ELR (cell line): ENCODE measurements around the gene TRAPPC10.
"Not testable (repeated sequence)": the region's sequence is repeated elsewhere in the genome, so short reads cannot be mapped to it uniquely, and the experiment has no call there.

Experiments
- DNase-seq: peaks from one replicate; pipeline ENCODE4 v3.0.0-alpha.2; 2015; ENCODE audit warnings: low read depth

TRAPPC10 gene

GRCh38 chr21:44089001-44089911 is 77.1 kb downstream of the TRAPPC10 start:
- DNase-seq, result no peak

- DNase-seq, result no peak
These were observed 78.2 kb downstream of the TRAPPC10 start for GRCh38 chr21:44090325-44090724.

GRCh38 chr21:44092211-44092610 is 80.1 kb downstream of the TRAPPC10 start:
- no peak for DNase-seq

- no peak for DNase-seq
These were observed 81.7 kb downstream of the TRAPPC10 start for GRCh38 chr21:44093761-44094160.

GRCh38 chr21:44094832-44095231 is 82.7 kb downstream of the TRAPPC10 start:
- DNase-seq, result no peak

- DNase-seq, result not testable (repeated sequence)
These were observed 86.4 kb downstream of the TRAPPC10 start for GRCh38 chr21:44098507-44098906.

- DNase-seq, result not testable (repeated sequence)
These were observed 86.9 kb downstream of the TRAPPC10 start for GRCh38 chr21:44098964-44099363.

- not testable (repeated sequence) for DNase-seq
These were observed 95.0 kb downstream of the TRAPPC10 start, which contains the start of gene PWP2 for GRCh38 chr21:44107026-44107501. TSS of gene PWP2 (plus strand) at chr21:44107399. CDS start at chr21:44107417, 18 bp downstream.

GRCh38 chr21:44107589-44107988 is 95.5 kb downstream of the TRAPPC10 start:
- DNase-seq, result not testable (repeated sequence)

- not testable (repeated sequence) for DNase-seq
These were observed 101.7 kb downstream of the TRAPPC10 start for GRCh38 chr21:44113702-44114371.

GRCh38 chr21:44122131-44122530 is 110.0 kb downstream of the TRAPPC10 start:
- DNase-seq, result not testable (repeated sequence)

- DNase-seq, result not testable (repeated sequence)
These were observed 115.7 kb downstream of the TRAPPC10 start for GRCh38 chr21:44127827-44128226.

GRCh38 chr21:44133715-44134057 is 121.6 kb downstream of the TRAPPC10 start:
- DNase-seq, result not testable (repeated sequence)

GRCh38 chr21:44134732-44135131 is 122.6 kb downstream of the TRAPPC10 start:
- DNase-seq, result not testable (repeated sequence)

- not testable (repeated sequence) for DNase-seq
These were observed 125.9 kb downstream of the TRAPPC10 start for GRCh38 chr21:44138039-44138438.

- not testable (repeated sequence) for DNase-seq
These were observed 127.9 kb downstream of the TRAPPC10 start for GRCh38 chr21:44139787-44140551.

GRCh38 chr21:44140552-44140932 is 128.4 kb downstream of the TRAPPC10 start:
- DNase-seq, result not testable (repeated sequence)

GRCh38 chr21:44142470-44142869 is 130.4 kb downstream of the TRAPPC10 start:
- not testable (repeated sequence) for DNase-seq

- not testable (repeated sequence) for DNase-seq
These were observed 131.3 kb downstream of the TRAPPC10 start for GRCh38 chr21:44143380-44143779.

GRCh38 chr21:44143996-44144395 is 131.9 kb downstream of the TRAPPC10 start:
- DNase-seq, result not testable (repeated sequence)

- not testable (repeated sequence) for DNase-seq
These were observed 132.9 kb downstream of the TRAPPC10 start for GRCh38 chr21:44144784-44145602.
